ENCODE measurements around the gene UBN2. TPM values are rescaled to one million over a fixed set of nuclear protein-coding genes. Genes with fewer than 3 reads are reported as not detected.
"Not testable (repeated sequence)": the region's sequence is repeated elsewhere in the genome, so short reads cannot be mapped to it uniquely, and the experiment has no call there.

Gene UBN2
- total and polyA plus RNA-seq, 10 of the 15 experiments (the other 5 are each of a cell fraction or from before 2014, with no cell fraction given), result 0.27 to 8.5 (median 2.5) TPM

DNA sequence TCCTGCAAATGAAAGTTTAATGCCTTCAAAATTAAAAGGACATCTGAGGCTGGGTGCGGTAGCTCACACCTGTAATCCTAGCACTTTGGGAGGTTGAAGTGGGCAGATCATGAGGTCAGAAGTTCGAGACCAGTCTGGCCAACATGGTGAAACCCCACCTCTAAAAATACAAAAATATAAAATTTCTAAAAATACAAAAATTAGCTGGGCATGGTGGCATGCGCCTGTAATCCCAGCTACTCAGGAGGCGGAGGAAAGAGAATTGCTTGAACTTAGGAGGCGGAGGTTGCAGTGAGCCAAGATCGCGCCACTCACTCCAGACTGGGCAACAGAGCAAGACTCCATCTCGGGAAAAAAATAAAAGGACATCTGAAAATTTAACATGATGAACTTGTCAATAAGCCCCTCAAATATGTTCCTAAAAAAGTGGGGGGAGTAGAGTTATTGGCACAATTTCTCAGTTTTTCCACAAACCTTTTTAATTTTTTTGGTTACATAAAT is 4.0 kb upstream of the UBN2 start:
- DNase-seq (ENCODE audit: low read depth, low spot score); H3K79me2 ChIP-seq (ENCODE audit: control insufficient read depth, insufficient read depth, low read length); H3K4me3 ChIP-seq; H3K9me3 ChIP-seq (replicated peaks; ENCODE audit: control insufficient read depth, insufficient read depth, low read length); in situ Hi-C loops (cut with MboI); FAIRE-seq; RAD21 ChIA-PET (ENCODE audit: unreplicated experiment); H3K27ac ChIP-seq (ENCODE audit: control insufficient read depth, insufficient read depth); H3K9ac ChIP-seq (ENCODE audit: control insufficient read depth, insufficient read depth, low read length); H3K4me2 ChIP-seq (ENCODE audit: control insufficient read depth, insufficient read depth); CTCF ChIA-PET; H3K4me1 ChIP-seq (ENCODE audit: control insufficient read depth, insufficient read depth, low read length); ATAC-seq; POLR2A ChIA-PET; BruUV-seq (replicated peaks); intact Hi-C loops (cut with micrococcal nuclease; ENCODE audit: unreplicated experiment); H2AFZ ChIP-seq (ENCODE audit: control insufficient read depth, low read depth, low read length); H3K36me3 ChIP-seq (ENCODE audit: control insufficient read depth in 2 of 2, insufficient read depth in 2 of 2, low read length in 1 of 2); H3K27me3 ChIP-seq (replicated peaks in 1 of 2; ENCODE audit: control insufficient read depth in 2 of 2, insufficient read depth in 2 of 2, low read length in 1 of 2); H4K20me1 ChIP-seq (ENCODE audit: control insufficient read depth, insufficient read depth): not testable (repeated sequence)
- SMC1A ChIA-PET (ENCODE audit: uncharacterized antibody, unreplicated experiment), result interaction anchor here (1.1 to 1.2 kb wide), 2 partner anchors 9 to 10 kb away, joined by 4 read pairs; no protein-coding TSS in a partner anchor
- WGBS (ENCODE audit: insufficient coverage, insufficient replicate concordance, low lambda C conversion rate, missing lambda C conversion rate), result 70% methylated on average over 8 of the region's 8 CpGs

DNA sequence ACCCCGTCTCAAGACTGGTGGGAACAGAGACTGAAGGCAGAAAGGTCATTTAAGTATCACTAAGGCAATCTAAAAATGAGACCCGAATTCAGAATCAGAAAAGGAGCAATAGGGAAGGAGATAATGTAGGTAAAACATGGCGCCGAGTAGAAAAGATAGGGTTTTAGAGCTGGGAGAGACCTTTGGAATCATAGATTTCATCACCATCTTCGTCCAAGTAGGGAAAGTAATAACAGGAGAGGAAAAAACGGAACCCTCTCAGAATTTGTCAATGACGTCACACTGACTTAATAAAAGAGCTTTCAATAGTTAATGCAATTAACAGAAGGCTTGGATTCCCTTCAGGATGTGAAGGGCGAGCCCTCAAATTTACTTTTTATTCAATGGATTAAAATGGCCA is 1.0 kb upstream of the UBN2 start:
- peak overlapping the region; percentile 94; the same call in 1 of the 2 replicates for H3K4me2 ChIP-seq (ENCODE audit: control insufficient read depth, insufficient read depth)
- no peaks in the 10 kb centered on the region for H4K20me1 ChIP-seq (ENCODE audit: control insufficient read depth, insufficient read depth)
- ChIA-PET RAD21 (ENCODE audit: unreplicated experiment) (no interaction called here), CTCF (no interaction called here), POLR2A (interaction anchor here (0.8 to 1.4 kb wide), 2 partner anchors 110 to 111 kb away, joined by 4 read pairs; no protein-coding TSS in a partner anchor), SMC1A (ENCODE audit: uncharacterized antibody, unreplicated experiment) (interaction anchor here (0.9 to 1.1 kb wide), 2 partner anchors 111 to 126 kb away, joined by 3 to 4 read pairs; no protein-coding TSS in a partner anchor)
- DNase-seq (ENCODE audit: low read depth, low spot score), result no peak
- no peaks in the 10 kb centered on the region for H3K4me1 ChIP-seq (ENCODE audit: control insufficient read depth, insufficient read depth, low read length)
- no peaks in the 10 kb centered on the region for H3K36me3 ChIP-seq (ENCODE audit: control insufficient read depth in 2 of 2, insufficient read depth in 2 of 2, low read length in 1 of 2)
- peak overlapping the region; percentile 100 for H3K4me3 ChIP-seq
- H2AFZ ChIP-seq (ENCODE audit: control insufficient read depth, low read depth, low read length), result peak overlapping the region; percentile 98
- in situ Hi-C loops (cut with MboI), result no loop called here
- no peaks in the 10 kb centered on the region for H3K27me3 ChIP-seq (replicated peaks in 1 of 2; ENCODE audit: control insufficient read depth in 2 of 2, insufficient read depth in 2 of 2, low read length in 1 of 2)
- H3K9ac ChIP-seq (ENCODE audit: control insufficient read depth, insufficient read depth, low read length), result no peak overlapping the region
- no peak overlapping the region for H3K27ac ChIP-seq (ENCODE audit: control insufficient read depth, insufficient read depth)
- no peak for FAIRE-seq
- intact Hi-C loops (cut with micrococcal nuclease; ENCODE audit: unreplicated experiment), result loop anchor here (5.0 kb wide), 1 partner anchor 98 kb away; a partner anchor contains a TSS
- peaks cover 5% of the 10 kb centered on the region for H3K79me2 ChIP-seq (ENCODE audit: control insufficient read depth, insufficient read depth, low read length)
- WGBS (ENCODE audit: insufficient coverage, insufficient replicate concordance, low lambda C conversion rate, missing lambda C conversion rate), result 52% methylated on average over 8 of the region's 8 CpGs
- ATAC-seq, result no peak
- BruUV-seq (replicated peaks), result no TSS peak
- no peaks in the 10 kb centered on the region; the same call in 2 of the 3 replicates for H3K9me3 ChIP-seq (replicated peaks; ENCODE audit: control insufficient read depth, insufficient read depth, low read length)
- TF ChIP-seq SREBF2 (IDR thresholded peaks at IDR 0.05; ENCODE audit: low read length) (no peak), CREB1 (IDR thresholded peaks at IDR 0.05; ENCODE audit: low read depth) (no peak), POLR2AphosphoS5 (IDR thresholded peaks at IDR 0.05; ENCODE audit: low read length) (no peak), GATAD2B (conservative IDR thresholded peaks at IDR 0.05; ENCODE audit: low read depth) (no peak), CBFB (IDR thresholded peaks at IDR 0.05; ENCODE audit: low read depth) (no peak), POU2F2 (IDR thresholded peaks at IDR 0.05; ENCODE audit: borderline replicate concordance, low read depth, low read length) (no peak), YBX1 (IDR thresholded peaks at IDR 0.05) (no peak), SMAD1 (IDR thresholded peaks at IDR 0.05; ENCODE audit: low read depth, partially characterized antibody) (no peak), KLF5 (IDR thresholded peaks at IDR 0.05; ENCODE audit: partially characterized antibody) (no peak), CBX3 (IDR thresholded peaks at IDR 0.05; ENCODE audit: borderline replicate concordance, low read depth) (no peak), EED (IDR thresholded peaks at IDR 0.05; ENCODE audit: low read depth) (no peak), HDAC6 (IDR thresholded peaks at IDR 0.05; ENCODE audit: unreplicated experiment) (no peak)
- TF ChIP-seq, protein P1, sequence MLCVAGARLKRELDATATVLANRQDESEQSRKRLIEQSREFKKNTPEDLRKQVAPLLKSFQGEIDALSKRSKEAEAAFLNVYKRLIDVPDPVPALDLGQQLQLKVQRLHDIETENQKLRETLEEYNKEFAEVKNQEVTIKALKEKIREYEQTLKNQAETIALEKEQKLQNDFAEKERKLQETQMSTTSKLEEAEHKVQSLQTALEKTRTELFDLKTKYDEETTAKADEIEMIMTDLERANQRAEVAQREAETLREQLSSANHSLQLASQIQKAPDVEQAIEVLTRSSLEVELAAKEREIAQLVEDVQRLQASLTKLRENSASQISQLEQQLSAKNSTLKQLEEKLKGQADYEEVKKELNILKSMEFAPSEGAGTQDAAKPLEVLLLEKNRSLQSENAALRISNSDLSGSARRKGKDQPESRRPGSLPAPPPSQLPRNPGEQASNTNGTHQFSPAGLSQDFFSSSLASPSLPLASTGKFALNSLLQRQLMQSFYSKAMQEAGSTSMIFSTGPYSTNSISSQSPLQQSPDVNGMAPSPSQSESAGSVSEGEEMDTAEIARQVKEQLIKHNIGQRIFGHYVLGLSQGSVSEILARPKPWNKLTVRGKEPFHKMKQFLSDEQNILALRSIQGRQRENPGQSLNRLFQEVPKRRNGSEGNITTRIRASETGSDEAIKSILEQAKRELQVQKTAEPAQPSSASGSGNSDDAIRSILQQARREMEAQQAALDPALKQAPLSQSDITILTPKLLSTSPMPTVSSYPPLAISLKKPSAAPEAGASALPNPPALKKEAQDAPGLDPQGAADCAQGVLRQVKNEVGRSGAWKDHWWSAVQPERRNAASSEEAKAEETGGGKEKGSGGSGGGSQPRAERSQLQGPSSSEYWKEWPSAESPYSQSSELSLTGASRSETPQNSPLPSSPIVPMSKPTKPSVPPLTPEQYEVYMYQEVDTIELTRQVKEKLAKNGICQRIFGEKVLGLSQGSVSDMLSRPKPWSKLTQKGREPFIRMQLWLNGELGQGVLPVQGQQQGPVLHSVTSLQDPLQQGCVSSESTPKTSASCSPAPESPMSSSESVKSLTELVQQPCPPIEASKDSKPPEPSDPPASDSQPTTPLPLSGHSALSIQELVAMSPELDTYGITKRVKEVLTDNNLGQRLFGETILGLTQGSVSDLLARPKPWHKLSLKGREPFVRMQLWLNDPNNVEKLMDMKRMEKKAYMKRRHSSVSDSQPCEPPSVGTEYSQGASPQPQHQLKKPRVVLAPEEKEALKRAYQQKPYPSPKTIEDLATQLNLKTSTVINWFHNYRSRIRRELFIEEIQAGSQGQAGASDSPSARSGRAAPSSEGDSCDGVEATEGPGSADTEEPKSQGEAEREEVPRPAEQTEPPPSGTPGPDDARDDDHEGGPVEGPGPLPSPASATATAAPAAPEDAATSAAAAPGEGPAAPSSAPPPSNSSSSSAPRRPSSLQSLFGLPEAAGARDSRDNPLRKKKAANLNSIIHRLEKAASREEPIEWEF (IDR thresholded peaks at IDR 0.05; ENCODE audit: insufficient replicate concordance, low read depth, low read length), result no peak
